Sciatic nerve (tissue), 2 donors: ENCODE results near the gene PTRHD1. TPM values are rescaled to one million over a fixed set of nuclear protein-coding genes. Genes with fewer than 3 reads are reported as not detected.
"Not testable (repeated sequence)": the region's sequence is repeated elsewhere in the genome, so short reads cannot be mapped to it uniquely, and the experiment has no call there.

Experiments used
- ATAC-seq: fragments of 200-7000 bp; cut with Tn5 transposase; one replicate; pipeline ENCODE4 v1.9.1; 2020; ENCODE audit warnings: mild to moderate bottlenecking, moderate library complexity
- DNase-seq: peaks from one replicate; pipeline ENCODE4 v3.0.0-alpha.2; 2020; ENCODE audit warnings: low spot score
- intact Hi-C: fragments of 100-400 bp; cut with DNase I; formaldehyde crosslinking; loops from one replicate; pipeline ENCODE4 v1.14.2; 2022
- total RNA-seq: library from RNA; stranded (reverse); fragmentation: NEBNext Ultra II Directional; extraction: Animal tissue kit (Norgen Biotek cat#: 25700); gene quantifications from one replicate; pipeline ENCODE4 v1.2.1, GENCODE V29; 2021
- donor health status: DM: no; HTN: no; CAD: no.
- donor health status: DM: no; HTN: no; CAD: no.

The PTRHD1 gene
- total RNA-seq, result 14.7 TPM

- peak; percentile 96 for DNase-seq
- intact Hi-C loops, result no loop called here
- peak; percentile 99 for ATAC-seq
Observed at GRCh38 chr2:24792874-24793760, at the start of gene PTRHD1, which contains the start of gene CENPO. TSS of gene PTRHD1 (minus strand) at chr2:24793391. CDS start at chr2:24793377, 14 bp downstream. TSS of gene CENPO (plus strand) at chr2:24793425. CDS start at chr2:24793920, 495 bp downstream.

DNA sequence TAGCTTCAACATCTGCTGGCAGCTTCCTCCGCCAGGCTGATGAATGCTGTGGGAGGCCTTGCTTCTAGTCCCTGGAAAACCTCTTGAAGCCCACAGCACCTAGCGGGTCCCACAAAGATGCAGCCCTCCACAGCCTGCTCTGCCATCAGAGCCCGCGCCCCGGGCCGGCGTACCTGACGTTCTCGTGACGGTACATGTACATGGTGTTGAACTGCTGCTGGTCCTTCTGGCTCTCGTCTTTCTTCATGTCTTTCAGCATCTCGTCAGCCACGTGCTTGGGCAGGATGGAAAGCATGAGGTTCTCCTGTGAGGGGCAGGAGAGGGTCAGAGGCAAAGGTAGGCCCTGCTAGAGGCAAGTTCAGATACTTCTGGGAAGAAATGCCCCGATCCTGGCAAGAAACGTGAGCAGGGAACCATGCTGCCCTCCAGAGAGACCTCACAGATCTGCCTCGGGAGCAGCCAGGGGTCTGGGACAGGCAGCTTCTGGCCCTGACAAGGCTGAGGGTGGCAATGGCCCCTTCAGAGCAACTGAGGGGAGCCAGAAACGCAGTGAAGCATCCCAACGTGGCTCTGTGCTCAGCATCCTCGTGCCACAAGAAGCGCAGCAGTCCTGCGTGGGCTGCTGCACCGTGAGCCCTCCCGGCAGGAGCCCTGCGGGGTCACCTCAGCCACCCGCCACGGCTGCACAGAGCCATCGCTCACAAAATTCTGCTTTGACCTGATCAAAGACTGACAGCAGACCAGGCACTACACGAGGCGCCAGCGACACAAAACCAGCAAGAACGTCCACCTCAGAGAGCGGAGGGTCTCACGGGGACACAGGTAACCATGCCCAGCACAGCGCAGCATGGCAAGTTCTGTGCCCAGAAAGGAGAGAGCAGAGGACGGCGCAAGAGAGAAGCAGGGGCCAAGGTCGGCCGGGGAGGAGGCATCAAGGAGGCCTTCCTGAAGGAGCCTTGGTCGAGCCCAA, 49.2 kb upstream of the PTRHD1 start:
- DNase-seq, result peak; percentile 57
- ATAC-seq, result no peak
- intact Hi-C loops, result no loop called here

GRCh38 chr2:24840962-24841945, 48.1 kb upstream of the PTRHD1 start:
- intact Hi-C loops, result no loop called here
- ATAC-seq (no peak), DNase-seq (peak; percentile 55)

GRCh38 chr2:24840164-24840869, 47.1 kb upstream of the PTRHD1 start:
- no peak for ATAC-seq
- intact Hi-C loops, result no loop called here
- no peak for DNase-seq

DNA sequence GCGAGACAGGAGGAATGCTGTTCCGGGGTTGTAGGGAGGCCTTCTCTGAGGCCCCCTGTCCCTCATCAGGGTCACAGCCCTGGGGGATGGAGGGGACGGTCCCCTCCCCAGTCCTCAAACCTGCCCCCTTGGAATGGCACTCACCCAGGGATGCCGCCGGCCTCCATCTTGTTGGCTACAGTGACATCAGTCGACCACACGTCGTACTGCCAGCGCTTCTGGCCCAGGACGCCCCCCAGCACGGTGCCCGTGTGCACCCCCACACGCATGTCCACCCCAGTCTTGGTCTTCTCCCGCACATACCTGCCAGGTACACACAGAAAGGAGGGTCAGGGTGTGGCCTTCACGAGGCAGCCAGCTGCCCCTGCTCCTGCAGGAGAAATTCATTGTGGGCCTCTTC, 46.5 kb upstream of the PTRHD1 start:
- ATAC-seq (no peak), DNase-seq (peak; percentile 53)
- intact Hi-C loops, result no loop called here

DNA sequence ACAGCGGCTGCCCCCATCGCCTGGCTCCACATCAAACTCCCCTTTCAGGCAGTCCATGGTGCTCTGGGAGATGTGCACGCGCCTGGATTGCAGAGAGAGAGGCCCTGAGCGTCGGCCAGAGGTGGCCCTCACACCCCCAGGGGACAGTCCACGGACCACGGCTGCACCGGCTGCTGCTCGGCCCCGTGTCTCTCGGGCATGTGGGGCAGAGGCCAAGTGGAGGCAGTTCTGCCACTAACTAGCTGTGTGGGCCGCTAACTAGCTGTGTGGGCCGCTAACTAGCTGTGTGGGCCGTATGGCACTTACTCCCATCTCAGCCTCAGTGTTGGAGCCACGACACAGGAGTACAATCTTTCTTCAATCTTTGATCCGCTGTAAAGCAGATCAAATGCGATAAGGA, 45.4 kb upstream of the PTRHD1 start:
- no peak for DNase-seq
- ATAC-seq, result no peak

GRCh38 chr2:24837996-24838513, 44.9 kb upstream of the PTRHD1 start:
- ATAC-seq (no peak), DNase-seq (no peak)
- intact Hi-C loops, result no loop called here

More for the DNA sequence above, 45.4 kb upstream of the PTRHD1 start:
- intact Hi-C loops, result no loop called here

- ATAC-seq (no peak), DNase-seq (no peak)
- intact Hi-C loops, result no loop called here
Observed at GRCh38 chr2:24836706-24837105, 43.5 kb upstream of the PTRHD1 start.

- no peak for DNase-seq
Observed at GRCh38 chr2:24836206-24836605, 43.0 kb upstream of the PTRHD1 start.

GRCh38 chr2:24835411-24835810, 42.2 kb upstream of the PTRHD1 start:
- DNase-seq, ATAC-seq, intact Hi-C loops: not testable (repeated sequence)

More at GRCh38 chr2:24836206-24836605, 43.0 kb upstream of the PTRHD1 start:
- ATAC-seq, result no peak
- intact Hi-C loops, result no loop called here

- intact Hi-C loops, result no loop called here
- DNase-seq, result no peak
- ATAC-seq, result no peak
Observed at GRCh38 chr2:24834733-24835395, 41.7 kb upstream of the PTRHD1 start.

DNA sequence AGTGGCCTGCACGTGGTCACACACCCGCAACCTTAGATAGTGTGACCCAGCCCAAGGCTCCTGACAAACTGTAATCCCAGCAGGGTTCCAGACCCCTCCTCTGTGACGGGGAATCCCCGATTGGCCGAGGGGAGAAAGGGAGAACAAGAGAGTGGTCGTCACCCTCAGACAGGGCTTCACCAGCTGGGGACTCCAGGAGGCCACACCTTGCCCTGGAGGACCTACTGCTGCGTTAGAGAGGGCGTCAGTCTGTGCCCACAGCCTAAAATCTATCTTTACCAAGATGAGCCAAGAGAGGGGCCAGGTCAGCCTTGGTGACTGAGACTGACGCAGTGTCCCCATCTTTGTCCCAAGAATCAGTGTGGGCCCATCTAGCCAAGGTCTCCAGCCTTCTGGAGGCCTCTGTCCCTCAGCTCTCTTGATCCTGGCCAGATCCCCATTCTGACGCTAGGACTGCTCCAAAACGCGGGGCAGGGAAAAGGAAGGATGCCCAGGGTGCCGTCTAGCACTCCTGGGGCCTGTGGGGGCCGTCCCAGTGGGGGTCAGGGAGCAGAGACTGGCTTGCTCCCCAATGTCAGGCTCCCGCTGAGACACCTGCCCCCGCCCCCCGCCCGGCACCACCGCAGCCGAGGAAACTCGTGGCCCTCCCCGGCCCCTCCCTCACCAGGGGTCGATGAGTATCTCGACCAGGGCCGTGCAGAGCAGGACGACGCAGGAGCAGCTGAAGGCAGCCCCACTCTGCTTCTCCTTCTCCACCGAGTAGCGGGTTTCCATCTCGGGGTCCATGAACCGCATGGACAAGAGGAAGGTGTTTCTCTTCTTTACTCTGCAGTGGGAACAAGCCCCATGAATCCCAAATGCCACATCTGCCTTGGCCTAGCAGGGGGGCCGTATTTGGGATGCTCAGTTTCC, 40.9 kb upstream of the PTRHD1 start:
- DNase-seq (no peak), ATAC-seq (no peak)
- intact Hi-C loops, result no loop called here

DNA sequence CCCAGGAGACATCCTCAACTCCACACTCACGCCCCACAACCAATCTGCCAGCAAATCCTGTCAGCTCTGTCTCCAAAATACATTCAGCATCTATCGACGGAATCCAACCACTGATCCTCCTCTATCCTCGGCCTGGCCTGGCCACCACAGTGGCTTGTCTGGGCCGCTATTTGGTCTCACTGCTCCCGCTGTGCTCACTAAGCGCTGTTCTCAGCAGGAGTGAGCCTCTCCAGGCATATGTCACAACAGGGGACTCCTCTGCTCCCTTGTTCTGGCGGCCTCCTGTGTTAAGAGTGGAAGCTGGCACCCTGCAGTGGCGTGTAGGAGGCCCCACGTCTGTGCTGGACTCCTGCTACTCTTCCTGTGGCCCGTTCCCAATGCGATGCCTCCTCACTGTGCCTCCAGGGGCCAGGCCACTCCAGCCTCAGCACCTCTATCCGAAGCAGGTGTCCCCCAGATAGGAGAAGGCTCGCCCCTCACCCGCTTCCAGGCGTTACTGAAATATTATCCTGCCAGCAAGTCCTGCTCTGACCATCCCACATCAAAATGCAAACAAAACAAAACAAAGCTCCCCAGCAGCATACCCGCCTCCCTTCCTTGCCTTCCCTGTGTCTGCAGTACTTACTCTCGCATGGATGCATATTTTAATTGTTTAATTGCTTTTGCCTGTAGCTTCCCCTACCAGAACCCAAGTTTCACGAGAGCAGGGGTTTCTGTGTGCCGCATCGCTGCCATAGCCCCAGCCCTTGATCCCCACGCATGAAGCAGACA, 39.9 kb upstream of the PTRHD1 start:
- intact Hi-C loops, result no loop called here
- DNase-seq, result peak; percentile 55

GRCh38 chr2:24832521-24832920, 39.3 kb upstream of the PTRHD1 start:
- DNase-seq (peak; percentile 56), ATAC-seq (no peak)
- intact Hi-C loops, result no loop called here

More for the DNA sequence above, 39.9 kb upstream of the PTRHD1 start:
- peak; percentile 6 for ATAC-seq

DNA sequence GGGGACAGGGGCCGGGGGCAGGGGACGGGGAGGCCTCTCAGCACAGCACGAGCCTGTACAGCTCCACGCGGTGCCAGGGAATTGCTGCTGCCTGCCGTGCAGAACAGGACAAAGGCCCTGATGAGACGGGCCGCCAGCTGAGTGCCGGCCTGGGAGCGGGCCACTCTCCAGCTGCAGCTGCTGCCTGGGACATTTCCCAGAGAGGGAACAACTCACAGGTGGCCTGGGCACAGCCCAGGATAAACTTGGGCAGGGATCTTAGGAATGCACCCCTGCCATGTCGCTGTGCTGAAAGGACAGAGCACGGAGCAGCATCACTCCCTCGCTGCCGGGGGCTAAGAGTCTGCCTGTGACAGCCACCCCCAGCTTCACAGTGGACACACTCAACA, 38.9 kb upstream of the PTRHD1 start:
- DNase-seq (peak; percentile 58), ATAC-seq (peak; percentile 33)
- intact Hi-C loops, result no loop called here
